Measurements from ENCODE around the gene PAPSS2. TPM values are rescaled to one million over a fixed set of nuclear protein-coding genes. Genes with fewer than 3 reads are reported as not detected.

PAPSS2 gene
- total RNA-seq, 1 experiment from 2014 or later, result 24.5 TPM

GRCh38 chr10:87739703-87740102 is 80.0 kb downstream of the PAPSS2 start:
- H3K9me3 ChIP-seq (ENCODE audit: control insufficient read depth, low read depth, low read length), result no peaks in the 10 kb centered on the region
- no peak overlapping the region for H2BK120ac ChIP-seq (ENCODE audit: low read depth, low read length, poor library complexity, severe bottlenecking)
- no peak overlapping the region for H3K27ac ChIP-seq (ENCODE audit: insufficient read length, low read depth, low read length)
- Mint-ChIP-seq H3K36me3 (ENCODE audit: insufficient read depth in 1 of 3, low read depth in 3 of 3) (peaks cover 6 to 8% (median 7%) of the 10 kb centered on the region in 3 experiments; a peak in 6 of 7 replicates), H3K27me3 (ENCODE audit: low read depth) (no peaks in the 10 kb centered on the region), H3K9me3 (no peaks in the 10 kb centered on the region), H3K4me3 (no peak overlapping the region), H3K27ac (no peak overlapping the region; a peak in 1 of 7 replicates), H3K4me1 (peaks cover 12 to 21% of the 10 kb centered on the region in 2 experiments)
- H3K23me2 ChIP-seq (ENCODE audit: insufficient read length, low read depth, low read length, poor library complexity, severe bottlenecking), result no peaks in the 10 kb centered on the region
- no peaks in the 10 kb centered on the region for H3K79me1 ChIP-seq (ENCODE audit: insufficient read depth, low read depth, low read length, poor library complexity, severe bottlenecking)
- no peak overlapping the region for H2BK20ac ChIP-seq (ENCODE audit: low read depth, low read length, poor library complexity, severe bottlenecking)
- no peak overlapping the region for H3K23ac ChIP-seq (ENCODE audit: insufficient read length, low read depth, low read length)
- no peak overlapping the region for H2AFZ ChIP-seq (ENCODE audit: low read length)
- H3K27me3 ChIP-seq (ENCODE audit: insufficient read depth, low read length), result no peaks in the 10 kb centered on the region
- no peak overlapping the region for H2BK12ac ChIP-seq (ENCODE audit: insufficient read length, low read depth, low read length)
- H3K4me1 ChIP-seq (ENCODE audit: insufficient read depth, low read length), result peaks cover 2% of the 10 kb centered on the region; the same call in 1 of the 2 replicates
- no peak overlapping the region for H3T11ph ChIP-seq (ENCODE audit: low read length)
- H3K14ac ChIP-seq (ENCODE audit: insufficient read depth, low read length), result no peak overlapping the region
- no peak overlapping the region for H3K56ac ChIP-seq (ENCODE audit: insufficient read length, low read depth, low read length)
- H4K20me1 ChIP-seq (ENCODE audit: control insufficient read depth, insufficient read depth, insufficient read length), result no peaks in the 10 kb centered on the region
- no peak overlapping the region for H4K5ac ChIP-seq (ENCODE audit: insufficient read length, low read depth, low read length)
- no CpG with 5 or more reads among the region's 4 CpGs for WGBS (ENCODE audit: extremely low coverage, insufficient read length, low lambda C conversion rate)
- no peak overlapping the region for H4K8ac ChIP-seq (replicated peaks; ENCODE audit: insufficient read length, low read depth, low read length)
- no peak overlapping the region for H3K18ac ChIP-seq (ENCODE audit: insufficient read length, low read depth, low read length)
- no peak overlapping the region for H4K91ac ChIP-seq (ENCODE audit: insufficient read length, low read depth, low read length)
- H2BK15ac ChIP-seq (ENCODE audit: low read depth, low read length), result no peak overlapping the region
- TF ChIP-seq CTCF (conservative IDR thresholded peaks at IDR 0.05), result no peak
- DNase-seq, result no peak
- H3K9ac ChIP-seq (ENCODE audit: extremely low read depth, insufficient read length, low read length), result no peak overlapping the region
- H3K79me2 ChIP-seq (ENCODE audit: insufficient read depth, low read length), result no peaks in the 10 kb centered on the region
- no peak overlapping the region for H3K4me2 ChIP-seq (ENCODE audit: insufficient read depth, insufficient read length, low read length)
- H2AK5ac ChIP-seq (ENCODE audit: insufficient read length, low read length), result no peak overlapping the region
- H3K4ac ChIP-seq (ENCODE audit: low read depth, low read length), result no peak overlapping the region
- no peak overlapping the region for H2BK5ac ChIP-seq (ENCODE audit: insufficient read length, low read length)

All from H9 (cell line).